ENCODE results near the gene SDSL.
A peak's percentile ranks its signal among the peaks of the same experiment; 100 is the strongest.

Gene SDSL

GRCh38 chr12:113479216-113479589, 57.0 kb downstream of the SDSL start:
- H3K4me3 ChIP-seq (ENCODE audit: low read depth, low read length): no peak overlapping the region
- H3K36me3 ChIP-seq (ENCODE audit: control insufficient read depth in 2 of 2, insufficient read depth in 1 of 2, low read length in 2 of 2): no peaks in the 10 kb centered on the region
- CTCF ChIA-PET: interaction anchor here (0.6 to 0.8 kb wide), 2 partner anchors 14 to 19 kb away, joined by 3 read pairs; no protein-coding TSS in a partner anchor
- TF ChIP-seq SCRT1 (tag by site-specific recombination; IDR thresholded peaks at IDR 0.05; ENCODE audit: borderline replicate concordance) (no peak), ZBTB44 (tag by site-specific recombination; IDR thresholded peaks at IDR 0.05) (no peak), ZNF660 (tag by site-specific recombination; IDR thresholded peaks at IDR 0.05) (no peak), ZNF558 (tag by site-specific recombination; IDR thresholded peaks at IDR 0.05) (no peak), SETDB1 (IDR thresholded peaks at IDR 0.05; ENCODE audit: insufficient read length, low read length) (no peak), ZNF785 (tag by site-specific recombination; IDR thresholded peaks at IDR 0.05) (no peak), ZNF626 (tag by site-specific recombination; IDR thresholded peaks at IDR 0.05) (no peak), ZNF768 (tag by site-specific recombination; IDR thresholded peaks at IDR 0.05) (no peak), SCRT2 (tag by site-specific recombination; IDR thresholded peaks at IDR 0.05) (no peak), ZNF121 (tag by site-specific recombination; IDR thresholded peaks at IDR 0.05) (no peak), PRDM4 (tag by site-specific recombination; IDR thresholded peaks at IDR 0.05) (no peak), ZBTB20 (tag by site-specific recombination; IDR thresholded peaks at IDR 0.05) (no peak), YY1 (tag by site-specific recombination; IDR thresholded peaks at IDR 0.05) (no peak)
- no peaks in the 10 kb centered on the region for H3K9me3 ChIP-seq (ENCODE audit: control insufficient read depth, insufficient read depth, low read depth, low read length)
- POLR2A ChIA-PET: no interaction called here
- H3K27ac ChIP-seq (ENCODE audit: extremely low read depth, low read depth, low read length): no peak overlapping the region
- H3K4me1 ChIP-seq (ENCODE audit: control insufficient read depth, insufficient read depth, low read length): no peaks in the 10 kb centered on the region

- no peak overlapping the region for H3K27ac ChIP-seq (ENCODE audit: extremely low read depth, low read depth, low read length)
- ChIA-PET CTCF (interaction anchor here (0.5 to 1.5 kb wide), 4 partner anchors 14 to 257 kb away, joined by 3 to 8 read pairs (median 4); no protein-coding TSS in a partner anchor), POLR2A (no interaction called here)
- no peak for TF ChIP-seq ZNF473 (tag by site-specific recombination; IDR thresholded peaks at IDR 0.05)
- TF ChIP-seq PBX3 (CRISPR knock-in tag; IDR thresholded peaks at IDR 0.05): peak; percentile 67; the same call in 1 of the 2 replicates
- TF ChIP-seq REST (tag by site-specific recombination; IDR thresholded peaks at IDR 0.05): peak; percentile 97
- TF ChIP-seq TCF7L2 (IDR thresholded peaks at IDR 0.05; ENCODE audit: borderline replicate concordance, low read depth, low read length): peak; percentile 84; the same call in 1 of the 2 replicates
- TF ChIP-seq ZNF560 (tag by site-specific recombination; IDR thresholded peaks at IDR 0.05; ENCODE audit: borderline replicate concordance): peak; percentile 100
- H3K9me3 ChIP-seq (ENCODE audit: control insufficient read depth, insufficient read depth, low read depth, low read length): no peaks in the 10 kb centered on the region
- no peaks in the 10 kb centered on the region for H3K4me1 ChIP-seq (ENCODE audit: control insufficient read depth, insufficient read depth, low read length)
- H3K36me3 ChIP-seq (ENCODE audit: control insufficient read depth in 2 of 2, insufficient read depth in 1 of 2, low read length in 2 of 2): no peaks in the 10 kb centered on the region
- H3K4me3 ChIP-seq (ENCODE audit: low read depth, low read length): peak overlapping the region; percentile 3; the same call in 1 of the 2 replicates
Measured at GRCh38 chr12:113479590-113480335, 57.6 kb downstream of the SDSL start.

Measured in HEK293 (cell line).